SK-N-SH treated with all-trans-retinoic acid at 6 μM for 48 hours (cell line): ENCODE data around the gene CELF1.

ENCODE experiments used
- BACH2 ChIP-seq: fragments of 250-450 bp; sonication (Bioruptor Pico); IDR thresholded peaks from 2 replicates; pipeline ENCODE4 v1.9.0; 2021; ENCODE audit warnings: mild to moderate bottlenecking, borderline replicate concordance
- ESRRG ChIP-seq: fragments of 250-450 bp; sonication (Bioruptor Pico); IDR thresholded peaks from 2 replicates; pipeline ENCODE4 v1.6.1; 2021; ENCODE audit warnings: mild to moderate bottlenecking
- PATZ1 ChIP-seq: fragments of 250-450 bp; sonication (Bioruptor Pico); IDR thresholded peaks from 2 replicates; pipeline ENCODE4 v1.8.0; 2020; ENCODE audit warnings: mild to moderate bottlenecking, moderate library complexity, borderline replicate concordance
- PPARA ChIP-seq: fragments of 250-450 bp; sonication (Bioruptor Pico); IDR thresholded peaks from 2 replicates; pipeline ENCODE4 v1.5.0; 2020; ENCODE audit warnings: mild to moderate bottlenecking, borderline replicate concordance
- RARB ChIP-seq: fragments of 250-450 bp; sonication (Bioruptor Pico); IDR thresholded peaks from 2 replicates; pipeline ENCODE4 v1.8.0; 2021; ENCODE audit warnings: mild to moderate bottlenecking, moderate library complexity
- TOX ChIP-seq: fragments of 250-450 bp; sonication (Bioruptor Pico); IDR thresholded peaks from 2 replicates; pipeline ENCODE4 v1.8.0; 2021; ENCODE audit warnings: mild to moderate bottlenecking, moderate library complexity, borderline replicate concordance
- ZC3H10 ChIP-seq: fragments of 250-450 bp; sonication (Bioruptor Pico); IDR thresholded peaks from 2 replicates; pipeline ENCODE4 v1.5.1; 2021; ENCODE audit warnings: mild to moderate bottlenecking, moderate library complexity
- ZFP3 ChIP-seq: fragments of 250-450 bp; sonication (Bioruptor Pico); IDR thresholded peaks from 2 replicates; pipeline ENCODE4 v1.5.0; 2020; ENCODE audit warnings: mild to moderate bottlenecking, moderate library complexity
- ZFP30 ChIP-seq: fragments of 450-650 bp; formaldehyde crosslinking; IDR thresholded peaks from 2 replicates; pipeline ENCODE4 v1.5.0; 2022; ENCODE audit warnings: mild to moderate bottlenecking, moderate library complexity
- ZNF8 ChIP-seq: fragments of 450-650 bp; formaldehyde crosslinking; IDR thresholded peaks from 2 replicates; pipeline ENCODE4 v1.5.0; 2020; ENCODE audit warnings: mild to moderate bottlenecking, moderate library complexity
- TF ChIP-seq, protein P1 (sequence below): fragments of 250-450 bp; sonication (Bioruptor Pico); IDR thresholded peaks from 2 replicates; pipeline ENCODE4 v1.8.0; 2021; ENCODE audit warnings: low read depth, mild to moderate bottlenecking, moderate library complexity, borderline replicate concordance

DNA sequence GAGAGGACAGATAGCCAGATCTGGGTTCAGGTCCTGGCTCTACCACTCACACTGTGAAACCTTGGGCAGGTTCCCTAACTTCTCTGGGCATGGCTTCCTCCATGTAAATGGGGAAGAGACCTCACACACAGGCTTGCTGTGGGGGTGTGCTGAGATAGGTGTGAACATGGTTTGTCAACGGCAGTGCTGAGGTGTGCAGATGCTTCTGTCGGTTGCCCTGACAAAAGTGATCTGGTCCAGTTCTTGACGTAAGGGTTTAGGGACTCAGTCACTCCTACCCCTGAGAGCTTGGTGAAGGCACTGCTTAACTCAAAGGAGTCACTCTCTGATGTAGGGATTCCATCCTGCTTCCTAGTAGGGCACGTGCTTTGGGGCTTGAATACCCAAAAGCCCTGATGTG, 39.3 kb upstream of the CELF1 start:
- TF ChIP-seq PPARA: no peak
- TF ChIP-seq TOX (CRISPR knock-in tag): no peak
- TF ChIP-seq ZFP30 (CRISPR knock-in tag): no peak
- no peak for TF ChIP-seq ZC3H10 (CRISPR knock-in tag)
- no peak for TF ChIP-seq BACH2 (CRISPR knock-in tag)
- TF ChIP-seq RARB: no peak
- no peak for TF ChIP-seq ESRRG
- TF ChIP-seq ZFP3: no peak
- TF ChIP-seq ZNF8 (CRISPR knock-in tag): no peak
- no peak for TF ChIP-seq PATZ1
- TF ChIP-seq, protein P1, sequence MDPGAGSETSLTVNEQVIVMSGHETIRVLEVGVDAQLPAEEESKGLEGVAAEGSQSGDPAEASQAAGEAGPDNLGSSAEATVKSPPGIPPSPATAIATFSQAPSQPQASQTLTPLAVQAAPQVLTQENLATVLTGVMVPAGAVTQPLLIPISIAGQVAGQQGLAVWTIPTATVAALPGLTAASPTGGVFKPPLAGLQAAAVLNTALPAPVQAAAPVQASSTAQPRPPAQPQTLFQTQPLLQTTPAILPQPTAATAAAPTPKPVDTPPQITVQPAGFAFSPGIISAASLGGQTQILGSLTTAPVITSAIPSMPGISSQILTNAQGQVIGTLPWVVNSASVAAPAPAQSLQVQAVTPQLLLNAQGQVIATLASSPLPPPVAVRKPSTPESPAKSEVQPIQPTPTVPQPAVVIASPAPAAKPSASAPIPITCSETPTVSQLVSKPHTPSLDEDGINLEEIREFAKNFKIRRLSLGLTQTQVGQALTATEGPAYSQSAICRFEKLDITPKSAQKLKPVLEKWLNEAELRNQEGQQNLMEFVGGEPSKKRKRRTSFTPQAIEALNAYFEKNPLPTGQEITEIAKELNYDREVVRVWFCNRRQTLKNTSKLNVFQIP (CRISPR knock-in tag): no peak
